Measurements from ENCODE around the gene AHCY.

- no peak for TF ChIP-seq CTCF (IDR thresholded peaks at IDR 0.05)
- no peak for TF ChIP-seq POLR2A (IDR thresholded peaks at IDR 0.05)
These were observed 8.9 kb upstream of the AHCY start for GRCh38 chr20:34312024-34312460.

Data from thyroid gland (tissue), 4 donors.